HL-60/S4 treated with phorbol 12-myristate 13-acetate at 8.2 ng/mL for 4 days and 3 days (cell line): Measurements from ENCODE around the gene CNTNAP2.

Source experiments
- in situ Hi-C: fragments of 300-500 bp; cut with MboI; formaldehyde crosslinking; loops from 2 replicates; pipeline ENCODE4 v1.15.0; 2022; ENCODE audit warnings: low sequenced_read_pairs

CNTNAP2 gene

DNA sequence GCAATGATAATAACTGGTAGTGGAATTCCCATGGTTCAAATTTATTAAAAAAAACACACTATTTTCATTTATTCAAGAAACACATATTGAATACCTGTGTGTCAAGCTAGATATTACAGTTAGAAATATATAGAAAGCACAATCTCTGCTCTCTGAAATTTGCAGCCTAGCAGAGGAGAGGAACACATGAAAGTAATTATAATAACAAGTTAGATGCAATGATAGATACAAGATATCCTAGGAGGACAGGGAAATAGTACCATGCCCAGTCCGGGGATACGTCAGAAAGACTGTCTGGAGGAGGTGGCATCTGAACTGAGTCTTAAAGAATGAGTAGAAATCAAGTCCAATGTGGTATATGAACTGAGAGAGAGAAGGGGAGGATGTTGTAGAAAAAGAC, 1988.3 kb downstream of the CNTNAP2 start:
- in situ Hi-C loops, result no loop called here

GRCh38 chr7:148105853-148106252, 1989.3 kb downstream of the CNTNAP2 start:
- in situ Hi-C loops, result no loop called here

DNA sequence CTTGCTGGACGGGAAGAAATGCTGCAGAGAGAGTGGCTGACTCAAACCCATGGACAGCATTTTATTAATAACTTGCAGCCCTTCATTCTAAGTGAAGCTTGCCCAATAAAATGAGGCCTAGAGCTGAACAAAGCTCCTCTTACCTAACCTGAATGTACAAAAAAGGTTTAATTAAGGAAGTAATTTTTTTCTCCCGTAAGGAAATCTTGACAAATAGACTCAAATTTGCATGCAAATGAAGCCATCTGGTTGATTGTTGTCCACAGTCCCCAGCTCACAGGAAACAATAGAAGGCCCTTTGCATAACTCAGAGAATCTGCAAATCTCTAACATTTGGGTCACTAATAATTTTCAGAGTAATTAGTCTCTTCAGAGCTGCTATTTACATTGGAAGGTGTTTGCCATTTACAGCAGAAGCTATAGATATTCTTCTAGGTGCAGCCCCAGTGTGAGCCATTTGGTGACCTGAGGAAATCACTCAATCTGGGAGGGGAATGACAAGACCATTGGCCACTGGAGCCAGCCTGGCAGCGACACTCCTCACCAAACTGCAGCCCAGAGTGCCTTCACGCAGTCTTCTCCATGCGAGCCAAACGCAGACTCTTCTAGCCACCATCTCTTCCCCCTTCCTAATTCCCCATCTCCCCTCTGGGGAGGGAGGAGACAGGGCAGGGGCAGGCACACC, 1991.0 kb downstream of the CNTNAP2 start:
- in situ Hi-C loops, result no loop called here

DNA sequence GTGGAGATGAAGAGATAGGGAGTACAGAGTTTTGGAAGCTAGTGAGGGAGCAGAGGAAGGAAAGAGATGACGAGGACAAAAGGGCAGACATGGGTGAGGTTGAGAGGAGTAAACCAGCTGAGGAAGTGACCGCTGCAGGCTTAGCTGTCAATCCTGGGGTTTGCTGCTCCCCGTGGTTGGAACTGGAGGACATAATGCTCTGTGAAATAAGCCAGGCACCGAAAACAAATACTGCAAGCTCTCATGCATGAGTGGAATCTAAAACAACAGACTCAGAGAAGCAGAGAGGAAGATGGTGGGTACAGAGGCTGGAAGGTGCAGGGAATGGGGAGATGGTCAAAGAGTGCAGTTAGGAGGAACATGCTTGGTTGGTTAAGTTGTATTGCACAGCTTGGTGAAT, 1991.8 kb downstream of the CNTNAP2 start:
- in situ Hi-C loops, result no loop called here

- in situ Hi-C loops, result no loop called here
Measured at GRCh38 chr7:148110097-148110868, 1993.7 kb downstream of the CNTNAP2 start.

GRCh38 chr7:148114804-148115203, 1998.2 kb downstream of the CNTNAP2 start:
- in situ Hi-C loops, result no loop called here

- in situ Hi-C loops, result no loop called here
Measured at GRCh38 chr7:148115308-148115707, 1998.7 kb downstream of the CNTNAP2 start.

GRCh38 chr7:148116195-148116594, 1999.6 kb downstream of the CNTNAP2 start:
- in situ Hi-C loops, result no loop called here

DNA sequence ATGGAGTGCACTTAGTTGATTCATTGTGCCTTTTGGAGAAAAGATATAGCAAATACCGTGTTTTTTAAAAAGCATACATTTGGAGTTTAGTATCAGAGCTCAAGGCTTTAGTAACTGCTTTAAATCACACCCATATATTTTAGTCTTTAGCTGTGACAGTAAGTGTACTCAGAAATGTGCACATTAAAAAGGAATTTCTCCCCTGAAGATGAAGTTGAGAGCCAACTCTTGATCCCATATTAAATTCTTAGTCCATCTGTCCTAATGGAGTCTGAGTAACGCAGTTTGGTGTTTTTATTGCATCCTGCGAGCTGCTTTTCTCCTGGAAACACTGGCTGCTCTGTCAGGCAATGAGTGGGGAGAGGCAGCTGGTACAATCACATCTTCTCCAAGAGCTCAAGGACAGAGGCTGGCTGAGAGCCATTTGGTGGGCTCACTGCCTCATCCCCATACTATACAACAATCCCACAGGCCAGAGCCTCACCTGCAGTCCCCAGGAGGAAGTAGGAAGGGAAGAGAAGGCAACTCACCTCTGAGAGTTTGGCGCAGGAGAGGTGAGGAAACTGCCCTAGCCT, 2000.3 kb downstream of the CNTNAP2 start:
- in situ Hi-C loops, result no loop called here

GRCh38 chr7:148118371-148118770, 2001.8 kb downstream of the CNTNAP2 start:
- in situ Hi-C loops, result no loop called here

DNA sequence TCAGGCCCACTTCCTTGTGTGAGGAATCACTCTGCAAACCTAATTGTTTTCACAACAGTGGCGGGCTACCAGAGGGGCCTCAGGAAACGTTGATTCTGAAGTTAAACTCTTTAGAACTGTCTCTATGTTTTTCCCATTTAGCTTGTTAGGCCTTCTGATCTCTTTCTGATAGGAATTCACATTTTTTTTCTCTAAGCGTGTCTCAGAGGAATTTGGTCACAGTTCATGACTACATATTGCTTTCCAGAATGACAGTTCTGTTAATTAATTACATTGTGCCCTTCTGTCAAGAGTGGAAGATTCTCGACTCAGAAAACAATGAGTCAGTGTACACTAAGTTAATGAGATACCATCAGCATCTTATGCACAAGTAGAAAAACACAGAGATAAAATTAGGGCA, 2004.8 kb downstream of the CNTNAP2 start:
- in situ Hi-C loops, result no loop called here

- in situ Hi-C loops, result no loop called here
Measured at GRCh38 chr7:148121847-148122246, 2005.2 kb downstream of the CNTNAP2 start.

GRCh38 chr7:148124477-148124876, 2007.9 kb downstream of the CNTNAP2 start:
- in situ Hi-C loops, result no loop called here

DNA sequence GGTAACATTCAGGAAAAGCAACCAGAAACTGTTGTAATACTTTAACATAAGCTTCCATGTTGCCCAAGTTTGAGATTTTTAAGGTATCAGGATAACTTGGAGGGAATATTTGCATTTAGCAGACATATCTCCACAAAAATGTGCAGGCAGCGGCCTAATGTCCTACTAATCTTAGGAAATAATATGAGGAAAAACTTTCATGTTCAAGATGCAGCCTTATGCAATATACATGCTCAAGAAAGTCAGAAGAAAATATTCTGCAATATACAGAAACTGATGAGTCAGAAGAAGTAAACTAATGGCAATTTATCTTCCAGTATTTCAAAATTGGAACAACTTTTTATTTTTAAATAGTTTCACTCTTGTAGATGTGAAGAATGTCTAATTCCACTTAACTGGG, 2010.8 kb downstream of the CNTNAP2 start:
- in situ Hi-C loops, result no loop called here

- in situ Hi-C loops, result no loop called here
Measured at GRCh38 chr7:148129023-148129422, 2012.4 kb downstream of the CNTNAP2 start.

- in situ Hi-C loops, result no loop called here
Measured at GRCh38 chr7:148135116-148135515, 2018.5 kb downstream of the CNTNAP2 start.

DNA sequence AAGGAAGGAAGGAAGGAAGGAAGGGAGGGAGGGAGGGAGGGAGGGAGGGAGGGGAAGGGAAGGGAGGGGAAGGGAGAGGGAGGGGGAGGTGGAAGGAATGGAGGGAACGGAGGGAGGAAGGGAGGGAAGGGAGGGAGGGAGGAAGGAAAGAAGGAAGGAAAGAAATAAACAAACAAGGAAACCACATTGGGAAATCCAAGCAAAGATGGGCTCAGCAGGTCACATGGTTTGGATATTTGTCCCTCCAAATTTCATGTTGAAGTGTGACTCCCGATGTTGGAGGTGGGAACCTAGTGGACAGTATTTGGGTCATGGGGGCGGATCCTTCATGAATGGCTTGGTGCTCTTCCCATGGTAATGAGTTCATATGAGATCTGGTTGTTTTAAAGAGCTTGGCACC, 2019.4 kb downstream of the CNTNAP2 start:
- in situ Hi-C loops, result no loop called here

DNA sequence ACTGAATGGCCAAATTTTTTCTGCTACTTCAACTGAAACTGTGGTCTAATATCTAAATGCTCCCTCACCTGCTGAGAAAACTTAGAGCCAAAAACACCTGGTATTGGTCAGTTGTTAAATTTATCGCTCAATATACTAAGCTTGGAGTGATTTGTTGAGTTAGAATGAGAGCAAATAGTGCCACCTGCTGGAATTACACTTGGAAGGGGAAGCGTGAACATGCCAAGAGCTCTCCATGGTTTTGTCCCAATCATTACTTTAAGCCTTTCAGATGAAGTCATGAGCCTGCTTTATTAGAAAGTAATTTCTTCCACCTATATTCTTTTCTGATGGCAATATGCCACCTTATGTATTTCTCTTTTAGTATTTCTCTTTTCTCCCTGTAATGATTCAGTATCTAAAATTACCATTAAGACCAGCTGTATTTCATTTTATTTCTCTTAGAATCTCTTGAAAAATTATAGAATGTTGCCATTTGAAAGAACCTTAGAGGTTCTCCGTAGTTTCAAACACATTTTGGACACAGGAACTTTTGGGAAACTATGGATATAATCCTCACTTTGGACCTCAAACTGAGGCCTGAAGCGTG, 2026.2 kb downstream of the CNTNAP2 start:
- in situ Hi-C loops, result no loop called here

GRCh38 chr7:148144827-148145226, 2028.2 kb downstream of the CNTNAP2 start:
- in situ Hi-C loops, result no loop called here

- in situ Hi-C loops, result no loop called here
Measured at GRCh38 chr7:148146346-148146745, 2029.7 kb downstream of the CNTNAP2 start.

GRCh38 chr7:148147438-148147837, 2030.8 kb downstream of the CNTNAP2 start:
- in situ Hi-C loops, result no loop called here

DNA sequence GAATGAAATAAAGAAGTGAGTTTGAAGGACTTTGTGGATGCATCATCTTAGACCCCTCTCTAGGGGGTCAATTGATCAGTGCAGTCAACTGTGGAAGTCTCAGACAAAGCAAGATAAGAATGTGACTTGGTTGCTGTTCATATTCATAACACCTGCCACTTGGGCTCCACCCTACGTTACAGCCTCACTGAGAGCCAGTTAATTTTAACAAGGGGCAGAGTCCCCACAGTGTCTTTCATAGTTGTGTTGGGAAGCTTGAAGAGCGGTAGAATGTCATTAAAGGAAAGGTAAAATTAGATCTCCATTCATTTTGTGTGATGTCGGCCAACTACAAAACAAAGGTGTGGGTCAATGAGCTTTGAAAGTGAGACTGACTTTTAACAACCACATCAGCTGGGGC, 2031.9 kb downstream of the CNTNAP2 start:
- in situ Hi-C loops, result no loop called here
